DMS 273 (cell line): ENCODE data around the gene GAS2L1.
A peak's percentile ranks its signal among the peaks of the same experiment; 100 is the strongest.

Source experiments
- DNase-seq: peaks from one replicate; lab custom pipeline; 2025; ENCODE audit not compliant: unreplicated experiment; lab: John Stamatoyannopoulos, UW

GAS2L1 gene

DNA sequence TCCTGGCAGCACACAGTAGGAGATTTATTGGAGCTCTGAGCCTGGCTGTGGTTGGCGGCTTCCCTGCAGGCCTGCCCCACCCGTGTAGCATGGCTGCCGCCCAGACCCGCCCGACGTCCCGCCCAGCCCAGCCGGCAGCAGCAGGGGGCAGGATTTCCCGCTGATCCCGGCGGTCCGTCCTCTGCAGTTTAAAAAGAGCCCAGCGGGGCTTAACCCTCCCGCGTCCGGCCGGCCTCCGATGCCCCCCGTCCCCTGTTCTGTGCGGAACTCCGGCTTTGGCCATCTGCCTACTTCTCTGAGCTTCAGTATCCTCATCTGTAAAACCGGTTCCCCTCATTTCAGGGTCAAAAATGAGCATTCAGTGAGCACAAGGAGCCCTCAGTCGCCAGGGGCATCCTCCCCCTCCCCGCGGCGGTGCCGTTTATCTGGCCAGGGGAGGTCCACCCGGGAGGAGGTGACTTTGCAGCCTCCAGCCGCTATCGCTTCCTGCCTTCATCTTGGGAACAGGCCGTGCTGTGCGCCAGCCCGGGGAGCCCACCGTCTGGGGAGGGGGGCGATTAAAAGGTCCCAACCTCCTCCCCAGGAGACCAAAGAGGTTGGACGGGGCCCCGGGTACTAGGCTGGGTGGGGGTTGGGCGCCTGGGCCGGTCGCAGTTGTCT, at the start of gene GAS2L1:
Gene GAS2L1 (plus strand): TSS at position 476 of the 660 bp plus-strand sequence. CDS start 1,456 bp downstream, outside the sequence.
- DNase-seq: peak; percentile 83

DNA sequence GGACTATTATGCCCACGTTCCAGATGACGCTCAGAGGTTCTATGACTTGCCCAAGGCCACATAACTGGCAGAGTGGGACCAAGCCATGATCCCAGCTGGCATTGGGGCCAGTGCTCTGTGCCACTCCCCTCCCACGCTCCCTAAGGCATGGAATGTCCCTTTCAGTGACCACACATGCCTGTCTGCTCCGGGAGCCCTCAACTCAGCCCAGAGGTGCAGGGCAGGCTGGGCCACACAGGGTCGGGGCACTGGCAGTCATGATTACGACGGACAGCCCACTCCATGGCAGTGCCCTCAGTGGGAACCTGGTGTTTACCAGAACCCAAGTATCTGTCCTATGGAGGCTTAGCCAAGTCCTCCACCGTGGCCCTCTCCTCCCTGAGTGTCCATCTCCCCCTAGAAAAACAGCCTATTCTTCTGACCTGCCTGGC, 48.7 kb upstream of the GAS2L1 start:
- no peak for DNase-seq

- DNase-seq: no peak
Measured at GRCh38 chr22:29258407-29259252, 47.8 kb upstream of the GAS2L1 start.

DNA sequence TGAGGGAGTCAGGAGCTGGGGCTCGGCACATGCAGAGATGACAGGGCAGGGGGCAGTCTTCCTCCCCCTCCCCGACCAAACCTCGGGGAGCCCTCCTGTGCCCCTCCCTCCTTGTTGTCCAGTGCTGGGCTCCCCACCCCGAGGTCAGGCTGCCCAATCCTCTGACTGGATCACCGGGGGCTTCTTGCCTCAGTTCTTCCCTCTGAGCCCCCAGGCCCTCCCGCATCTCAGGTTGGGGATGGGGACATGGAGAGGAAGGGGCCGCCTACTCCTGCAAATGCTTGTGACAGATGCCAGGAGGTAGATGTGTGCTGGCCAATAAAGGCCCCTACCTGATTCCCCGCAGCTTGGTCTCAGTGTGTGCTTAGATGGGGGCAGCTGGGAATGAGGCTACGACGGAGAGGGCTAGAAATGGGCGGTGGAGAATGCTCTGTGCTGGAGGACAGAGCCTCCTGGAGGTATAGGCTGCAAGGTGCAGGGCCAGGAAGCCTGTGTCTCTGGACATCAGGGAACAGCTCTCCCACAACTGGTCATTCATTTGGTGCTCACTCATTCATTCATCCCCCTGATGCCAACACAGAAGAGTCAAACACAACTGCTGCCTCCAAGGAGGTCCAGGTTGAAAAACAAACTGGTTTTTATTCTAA, 47.1 kb upstream of the GAS2L1 start:
- DNase-seq: peak; percentile 49

DNA sequence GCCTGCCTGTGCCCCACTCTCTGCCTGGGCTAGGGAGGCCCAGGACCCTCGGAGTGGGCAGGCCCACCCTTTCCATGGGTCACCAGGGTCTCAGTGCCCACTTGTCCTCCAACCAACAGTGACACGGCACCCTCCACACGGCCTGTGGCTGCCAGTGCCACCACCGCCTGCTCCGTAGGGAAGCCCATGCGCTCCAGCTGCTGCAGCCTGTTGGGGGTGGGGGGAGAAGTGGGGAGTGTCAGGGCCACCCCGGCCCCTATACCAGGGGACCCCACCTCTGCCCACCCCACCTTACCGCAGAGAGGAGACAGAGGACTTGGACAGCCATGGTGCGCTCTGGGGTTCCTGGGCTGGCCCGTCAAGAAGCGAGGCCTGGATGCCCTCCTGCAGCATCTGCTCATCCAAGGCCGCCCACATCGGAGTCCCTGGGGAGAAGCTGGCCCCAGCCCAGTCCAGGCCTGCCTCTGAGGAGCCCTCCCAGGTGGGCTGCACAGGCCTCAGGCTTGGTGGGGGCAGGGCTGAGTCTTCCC, 46.4 kb upstream of the GAS2L1 start:
- peak; percentile 27 for DNase-seq

DNA sequence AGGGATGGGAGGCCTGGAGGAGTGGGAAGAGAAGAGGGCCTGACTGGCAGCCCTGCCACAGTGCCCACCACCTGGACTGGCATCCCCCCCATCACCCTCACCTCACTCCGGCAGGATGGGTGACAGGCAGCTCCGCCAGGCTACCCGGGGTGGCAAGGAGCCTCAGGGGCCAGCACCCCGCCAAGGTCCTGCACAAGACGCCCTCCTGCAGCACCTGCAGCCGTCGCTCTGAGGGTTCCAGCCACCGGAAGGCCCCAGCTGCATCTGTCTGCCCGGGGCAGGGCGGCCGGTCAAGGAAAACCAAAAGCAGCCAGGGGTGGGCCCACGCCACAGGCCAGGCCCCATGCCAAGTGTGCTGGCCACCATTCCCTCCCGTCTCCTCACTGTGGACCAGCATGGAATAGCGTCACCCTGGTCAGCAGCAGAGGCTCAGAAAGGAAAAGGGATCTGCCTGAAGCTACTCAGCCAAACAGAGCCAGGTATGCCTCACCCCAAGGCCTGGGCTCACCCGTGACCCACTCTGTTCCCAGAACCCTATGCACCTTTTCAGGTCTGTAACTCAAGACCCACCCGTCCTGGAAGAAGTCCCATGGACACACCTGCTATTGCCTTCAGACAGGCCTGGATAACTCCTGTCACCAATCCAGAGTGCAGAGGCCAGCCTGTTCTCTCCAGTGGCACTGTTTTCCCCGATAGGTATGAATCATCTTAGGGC, 45.7 kb upstream of the GAS2L1 start:
- DNase-seq: no peak

GRCh38 chr22:29263791-29264276, 42.6 kb upstream of the GAS2L1 start:
- DNase-seq: no peak

DNA sequence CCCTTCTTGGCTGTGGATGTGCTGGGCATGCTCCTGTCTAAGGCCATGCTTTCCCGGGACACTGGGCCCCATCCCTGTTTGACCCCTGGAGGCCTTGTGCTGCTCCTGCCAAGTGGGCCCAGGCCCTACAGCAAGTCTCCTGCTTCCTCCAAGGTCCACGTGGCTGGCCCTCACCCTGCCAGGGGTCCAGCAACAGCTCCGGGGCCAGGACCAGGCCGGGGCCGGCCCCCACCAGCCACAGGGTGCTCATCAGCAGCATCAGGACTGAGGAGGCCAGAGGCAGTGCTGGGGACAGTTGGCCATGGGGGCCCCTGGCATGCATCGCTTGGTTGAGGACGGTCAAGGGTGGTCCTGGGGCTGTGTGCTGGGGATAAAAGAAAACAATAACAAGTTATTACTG, 41.1 kb upstream of the GAS2L1 start:
- no peak for DNase-seq

GRCh38 chr22:29265929-29266328, 40.5 kb upstream of the GAS2L1 start:
- DNase-seq: no peak

- DNase-seq: peak; percentile 62
Measured at GRCh38 chr22:29266564-29267461, 39.6 kb upstream of the GAS2L1 start.

DNA sequence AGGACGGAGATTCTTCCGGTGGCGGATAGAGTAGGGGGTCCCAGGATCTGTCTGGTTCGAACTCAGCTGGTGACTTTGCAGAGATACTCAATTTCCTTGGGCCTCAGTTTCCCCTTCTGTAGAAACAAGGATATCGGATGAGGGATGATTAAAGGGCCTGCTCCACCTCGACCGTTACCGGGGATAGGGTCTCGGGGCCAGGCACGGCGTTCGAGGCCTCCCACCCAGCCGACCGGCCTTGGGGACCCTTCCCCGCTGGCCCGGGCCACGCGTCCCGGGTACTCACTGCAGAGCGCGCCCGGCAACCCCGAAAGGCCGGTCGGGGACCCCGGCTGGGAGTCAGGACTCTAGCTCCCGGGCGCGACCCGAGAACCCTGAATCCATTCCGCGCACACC, 39.0 kb upstream of the GAS2L1 start:
- no peak for DNase-seq

- peak; percentile 95 for DNase-seq
Measured at GRCh38 chr22:29267858-29268510, 38.5 kb upstream of the GAS2L1 start, which contains the start of the genes EWSR1 and RHBDD3. Gene EWSR1 (plus strand): TSS chr22:29268268. CDS start chr22:29268337, 69 bp downstream. Gene RHBDD3 (minus strand): TSS chr22:29267981. CDS start chr22:29265626, 2,355 bp downstream.

DNA sequence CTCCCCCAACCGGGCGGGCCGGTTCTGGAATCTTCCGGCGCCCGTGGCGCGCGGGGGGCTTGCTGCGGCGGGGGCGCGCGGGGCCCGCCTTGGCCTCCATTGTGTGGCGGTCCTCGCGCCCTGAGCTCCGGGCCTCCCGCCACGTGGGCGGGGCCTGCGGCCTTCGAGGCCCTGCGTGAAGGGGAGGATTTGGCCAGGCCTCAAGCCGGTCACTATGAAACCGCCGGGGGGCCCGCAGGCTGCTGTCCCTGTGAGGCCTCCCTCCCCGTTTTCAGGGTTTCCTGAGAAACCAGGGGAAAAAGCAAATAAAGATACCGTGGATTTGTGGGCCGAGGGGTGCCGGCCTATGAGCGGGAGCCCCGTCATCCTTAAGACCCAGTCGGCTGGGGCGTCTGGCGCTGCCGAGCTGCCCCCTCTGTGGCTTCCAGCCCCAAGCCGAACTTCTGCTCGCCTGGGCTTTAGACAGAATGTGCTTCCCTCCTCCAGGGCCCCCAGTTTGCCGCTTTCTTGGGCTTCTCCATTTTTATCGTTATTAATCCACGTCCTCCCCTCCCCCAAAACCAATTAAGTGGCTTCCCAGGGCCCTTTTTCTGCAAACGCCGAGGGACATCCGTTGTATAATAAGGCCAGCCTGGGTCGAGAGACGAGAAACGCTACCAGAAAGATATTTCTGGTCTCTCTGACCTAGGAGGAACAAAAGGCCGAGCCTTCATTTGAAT, 37.8 kb upstream of the GAS2L1 start:
- DNase-seq: peak; percentile 64

- peak; percentile 53 for DNase-seq
Measured at GRCh38 chr22:29269230-29269604, 37.2 kb upstream of the GAS2L1 start.

DNA sequence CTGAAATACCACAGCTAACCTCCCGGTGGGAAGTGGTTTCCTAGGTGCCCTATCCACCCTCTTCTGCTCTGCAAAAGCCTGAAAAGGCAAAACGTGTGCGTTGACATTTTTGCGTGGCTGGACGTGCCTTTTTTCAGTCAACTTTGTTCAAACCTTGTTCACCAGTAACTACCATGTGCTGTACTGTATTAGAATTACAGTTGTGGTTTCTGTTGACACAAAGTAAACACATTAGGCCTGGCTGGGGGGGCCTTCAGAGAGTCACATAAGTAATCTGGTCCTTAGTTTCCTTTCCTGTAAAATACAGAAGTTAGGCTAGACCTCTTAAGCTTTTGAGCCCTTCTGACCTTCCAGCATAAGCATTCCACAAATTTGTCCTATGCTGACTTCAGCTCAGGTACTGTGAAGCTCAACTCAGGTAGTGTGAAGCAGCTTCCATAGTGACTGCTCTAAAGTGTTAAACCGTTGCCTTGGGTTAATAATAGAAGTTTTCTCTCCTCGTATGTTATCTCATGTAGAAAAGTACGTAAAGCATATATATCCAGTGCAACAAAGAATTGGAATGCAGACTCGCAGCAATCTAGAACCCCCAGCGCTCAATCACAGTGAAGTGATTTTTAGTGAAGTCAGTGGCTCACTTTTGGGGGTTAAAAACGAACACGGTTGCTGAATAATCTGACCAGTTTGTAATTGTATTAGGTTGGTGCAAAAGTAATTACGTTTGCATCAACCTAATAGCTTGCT, 36.5 kb upstream of the GAS2L1 start:
- no peak for DNase-seq

GRCh38 chr22:29270475-29271271, 35.8 kb upstream of the GAS2L1 start:
- DNase-seq: no peak

- no peak for DNase-seq
Measured at GRCh38 chr22:29272624-29273023, 33.8 kb upstream of the GAS2L1 start.
